H1 (cell line): ENCODE results near the gene GOLGA8R. TPM values are rescaled to one million over a fixed set of nuclear protein-coding genes. Genes with fewer than 3 reads are reported as not detected.
"Not testable (repeated sequence)": the region's sequence is repeated elsewhere in the genome, so short reads cannot be mapped to it uniquely, and the experiment has no call there.

Experiments
- CTCF ChIA-PET: fragments of 300-600 bp; sonication (Branson Sonifier 250); formaldehyde crosslinking; loops from one replicate; lab custom pipeline; 2021; ENCODE audit not compliant: partially characterized antibody; lab: Charles Lee
- POLR2A ChIA-PET: fragments of 300-600 bp; sonication (Branson Sonifier 250); formaldehyde crosslinking; loops from one replicate; lab custom pipeline; 2021; ENCODE audit warnings: inconsistent platforms; ENCODE audit not compliant: partially characterized antibody; lab: Charles Lee
- DNase-seq, 2 experiments: peaks; one replicate each; pipeline versions ENCODE4 v3.0.0 to v3.0.0-alpha.2; 2010 to 2022; ENCODE audit warnings: low spot score in 2 of 2, low read depth in 1 of 2, mixed read lengths in 1 of 2
- FAIRE-seq: peaks from 2 replicates; lab custom pipeline; 2011; peaks lifted over from hg19 to GRCh38; lab: Jason Lieb, UNC
- H2AFZ ChIP-seq: 2 replicates; pipeline ENCODE4 v1.8.1; 2012; ENCODE audit warnings: low read length, inconsistent platforms
- H2AK5ac ChIP-seq: 2 replicates; pipeline ENCODE4 v1.6.1; 2013; ENCODE audit warnings: low read depth, low read length
- H2BK120ac ChIP-seq: replicated peaks from 2 replicates; pipeline ENCODE3; 2013; ENCODE audit warnings: low read depth, low read length, inconsistent platforms
- H2BK12ac ChIP-seq: 2 replicates; pipeline ENCODE4 v1.6.1; 2013; ENCODE audit warnings: low read depth, low read length
- H2BK15ac ChIP-seq: 2 replicates; pipeline ENCODE4 v1.6.1; 2013; ENCODE audit warnings: low read length
- H2BK20ac ChIP-seq: 2 replicates; pipeline ENCODE4 v1.6.1; 2013; ENCODE audit warnings: low read length
- H2BK5ac ChIP-seq: 2 replicates; pipeline ENCODE4 v1.6.1; 2013; ENCODE audit warnings: low read depth, low read length
- H3K14ac ChIP-seq: 2 replicates; pipeline ENCODE4 v1.6.1; 2013; ENCODE audit warnings: inconsistent platforms; ENCODE audit not compliant: insufficient read length
- H3K18ac ChIP-seq: 2 replicates; pipeline ENCODE4 v1.6.1; 2013; ENCODE audit warnings: low read length; ENCODE audit errors: extremely low read depth
- H3K23ac ChIP-seq: 2 replicates; pipeline ENCODE4 v1.6.1; 2013; ENCODE audit warnings: inconsistent platforms; ENCODE audit not compliant: insufficient read length
- H3K23me2 ChIP-seq: 2 replicates; pipeline ENCODE4 v1.6.1; 2013; ENCODE audit warnings: low read depth, low read length
- H3K27ac ChIP-seq: 2 replicates; pipeline ENCODE4 v1.6.1; 2011; ENCODE audit warnings: low read depth, low read length, inconsistent platforms
- H3K27me3 ChIP-seq, 4 experiments: replicated peaks in 1 of 4; 1 replicate in 1 of 4; 2 replicates in 3 of 4; pipeline versions ENCODE4 v1.6.1 to v1.8.1; 2011 to 2013; ENCODE audit warnings: low read length in 3 of 4, mild to moderate bottlenecking in 3 of 4, inconsistent platforms in 2 of 4, mixed read lengths in 2 of 4, moderate library complexity in 1 of 4; ENCODE audit not compliant: control insufficient read depth in 3 of 4, insufficient read depth in 3 of 4; ENCODE audit errors: extremely low read depth in 1 of 4
- H3K36me3 ChIP-seq, 4 experiments: 2 replicates each; pipeline versions ENCODE4 v1.6.1 to v1.8.1; 2011 to 2013; ENCODE audit warnings: mild to moderate bottlenecking in 4 of 4, low read length in 3 of 4, moderate library complexity in 2 of 4, control low read depth in 1 of 4, inconsistent platforms in 1 of 4; ENCODE audit not compliant: insufficient read depth in 4 of 4, control insufficient read depth in 2 of 4
- H3K4ac ChIP-seq: replicated peaks from 2 replicates; pipeline ENCODE3; 2013; ENCODE audit warnings: low read length, low read depth, mixed read lengths, inconsistent platforms; ENCODE audit not compliant: insufficient read length
- H3K4me1 ChIP-seq, 4 experiments: replicated peaks in 1 of 4; 1 replicate in 1 of 4; 2 replicates in 3 of 4; pipeline versions ENCODE4 v1.6.1 to v1.8.1; 2011 to 2013; ENCODE audit warnings: low read length in 3 of 4, inconsistent platforms in 2 of 4, mixed read lengths in 1 of 4; ENCODE audit not compliant: insufficient read depth in 4 of 4, control insufficient read depth in 3 of 4
- H3K4me2 ChIP-seq, 2 experiments: 2 replicates each; pipeline versions ENCODE4 v1.6.1 to v1.8.1; 2011 to 2013; ENCODE audit warnings: low read depth in 2 of 2, low read length in 2 of 2, control low read depth in 1 of 2, inconsistent platforms in 1 of 2, mild to moderate bottlenecking in 1 of 2; ENCODE audit not compliant: insufficient read depth in 1 of 2
- H3K4me3 ChIP-seq, 4 experiments: fragments of 200-600, 300-600 bp in 1 of 4; sonication (generic), shearing (Covaris generic), sonication (Bioruptor Twin) in 1 of 4; 2 replicates each; pipeline versions ENCODE4 v1.5.1 to v1.8.1; 2011 to 2016; ENCODE audit warnings: low read length in 4 of 4, low read depth in 3 of 4, control low read depth in 2 of 4, inconsistent platforms in 2 of 4, mild to moderate bottlenecking in 2 of 4, mixed read lengths in 1 of 4, moderate library complexity in 1 of 4; ENCODE audit not compliant: insufficient read depth in 2 of 4; ENCODE audit errors: extremely low read depth in 1 of 4
- H3K56ac ChIP-seq: replicated peaks from 2 replicates; pipeline ENCODE3; 2013; ENCODE audit warnings: low read depth, mild to moderate bottlenecking, mixed read lengths, low read length, inconsistent platforms; ENCODE audit not compliant: insufficient read length
- H3K79me1 ChIP-seq: 2 replicates; pipeline ENCODE4 v1.6.1; 2013; ENCODE audit warnings: low read depth, low read length, control low read depth
- H3K79me2 ChIP-seq, 2 experiments: 2 replicates each; pipeline versions ENCODE4 v1.6.1 to v1.8.1; 2012 to 2013; ENCODE audit warnings: low read length in 2 of 2, mild to moderate bottlenecking in 2 of 2, inconsistent platforms in 1 of 2; ENCODE audit not compliant: insufficient read depth in 2 of 2, control insufficient read depth in 1 of 2
- H3K9ac ChIP-seq, 4 experiments: replicated peaks in 1 of 4; 1 replicate in 1 of 4; 2 replicates in 3 of 4; pipeline versions ENCODE4 v1.6.1 to v1.8.1; 2011 to 2013; ENCODE audit warnings: low read depth in 3 of 4, low read length in 3 of 4, control low read depth in 2 of 4, mild to moderate bottlenecking in 2 of 4, moderate library complexity in 2 of 4, inconsistent platforms in 1 of 4; ENCODE audit errors: extremely low read depth in 1 of 4
- H3K9me3 ChIP-seq, 2 experiments: 2 replicates each; pipeline versions ENCODE4 v1.6.1 to v1.8.1; 2012 to 2013; ENCODE audit warnings: mild to moderate bottlenecking in 2 of 2, moderate library complexity in 2 of 2, control low read depth in 1 of 2, inconsistent platforms in 1 of 2, low read depth in 1 of 2, low read length in 1 of 2, mixed read lengths in 1 of 2; ENCODE audit not compliant: insufficient read depth in 2 of 2
- H4K20me1 ChIP-seq, 2 experiments: replicated peaks in 1 of 2; 2 replicates each; pipeline versions ENCODE3 to v1.8.1; 2011 to 2013; ENCODE audit warnings: inconsistent platforms in 2 of 2, low read length in 2 of 2, mild to moderate bottlenecking in 1 of 2; ENCODE audit not compliant: insufficient read depth in 2 of 2, control insufficient read depth in 1 of 2
- H4K5ac ChIP-seq: 2 replicates; pipeline ENCODE4 v1.6.1; 2013; ENCODE audit warnings: low read length, low read depth, mixed read lengths, inconsistent platforms; ENCODE audit not compliant: insufficient read length
- H4K8ac ChIP-seq: 2 replicates; pipeline ENCODE4 v1.8.0; 2013; ENCODE audit warnings: mild to moderate bottlenecking, moderate library complexity, low read length, inconsistent platforms; ENCODE audit not compliant: insufficient read depth; ENCODE audit errors: extremely low read depth
- H4K91ac ChIP-seq: replicated peaks from 2 replicates; pipeline ENCODE3; 2013; ENCODE audit warnings: low read length, mixed read lengths, inconsistent platforms; ENCODE audit not compliant: insufficient read length
- WGBS, 2 experiments: shearing (Covaris generic) in 1 of 2; methylation state at CpG; one replicate each; pipeline versions ENCODE4 v1.1.6 to v1.1.7; 2013 to 2015; ENCODE audit warnings: low lambda C conversion rate in 2 of 2, mixed read lengths in 2 of 2, inconsistent platforms in 1 of 2, low coverage in 1 of 2, missing lambda C conversion rate in 1 of 2; ENCODE audit not compliant: insufficient replicate concordance in 2 of 2, insufficient coverage in 1 of 2, insufficient read length in 1 of 2; ENCODE audit errors: extremely low coverage in 1 of 2, missing lambda C conversion rate in 1 of 2; 5-methylcytosine and 5-hydroxymethylcytosine counted together
- polyA plus RNA-seq, 7 experiments: library from polyadenylated mRNA; depleted of rRNA in 3 of 7; stranded (reverse) in 5 of 7; unstranded in 2 of 7; fragments of >200 nt in 5 of 7; fragments of 200-250 nt in 2 of 7; gene quantifications; 1 replicate in 5 of 7; 2 replicates in 1 of 7; 4 replicates in 1 of 7; pipeline versions ENCODE4 v1.2.1 to v1.2.3, GENCODE V29; 2011 to 2013; ENCODE audit warnings: missing spikeins in 2 of 7, mixed read lengths in 2 of 7
- total RNA-seq: library from RNA; stranded (reverse); fragmentation: NEBNext Ultra II Directional; extraction: Animal tissue kit (Norgen Biotek cat#: 25700); gene quantifications from 2 replicates; pipeline ENCODE4 v1.2.1, GENCODE V29; 2021

The GOLGA8R gene
- total and polyA plus RNA-seq, 2 of the 8 experiments (the other 6 are each of a cell fraction or from before 2014, with no cell fraction given), result 0.03 to 0.34 TPM

DNA sequence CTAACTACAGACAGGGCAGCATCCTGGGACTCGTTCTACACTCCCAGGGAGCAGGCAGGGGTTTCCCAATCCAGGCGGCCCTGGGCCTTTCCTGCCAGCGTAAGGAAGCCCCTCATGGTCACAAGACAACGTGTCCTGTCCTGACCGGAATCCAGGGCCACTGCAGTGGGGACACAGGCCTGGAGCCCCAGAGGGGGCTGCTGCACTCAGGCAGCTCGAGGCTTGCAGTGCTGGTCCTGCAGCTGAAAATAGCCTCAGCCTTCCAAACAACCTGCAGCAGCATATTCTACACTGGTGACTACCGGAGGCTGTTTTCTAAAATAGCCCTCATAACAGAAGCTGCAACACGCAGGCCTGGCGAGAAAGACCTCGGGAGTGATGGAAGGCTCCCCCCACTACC, 39.2 kb downstream of the GOLGA8R start:
- H4K8ac ChIP-seq, H3K4me3 ChIP-seq, H2BK120ac ChIP-seq, H2BK12ac ChIP-seq, DNase-seq, H4K5ac ChIP-seq, POLR2A ChIA-PET, FAIRE-seq, H2AFZ ChIP-seq, H3K4me1 ChIP-seq, CTCF ChIA-PET, H3K23ac ChIP-seq, H4K91ac ChIP-seq, H3K79me2 ChIP-seq, H3K36me3 ChIP-seq, H3K18ac ChIP-seq, H3K4me2 ChIP-seq, H3K4ac ChIP-seq, H2BK15ac ChIP-seq, H3K56ac ChIP-seq, H2BK5ac ChIP-seq, H3K79me1 ChIP-seq, H3K9ac ChIP-seq, H3K9me3 ChIP-seq, H2AK5ac ChIP-seq, H3K27me3 ChIP-seq, H3K27ac ChIP-seq, H3K14ac ChIP-seq, H4K20me1 ChIP-seq, H3K23me2 ChIP-seq, H2BK20ac ChIP-seq: not testable (repeated sequence)
- WGBS, 2 experiments, result 90% methylated on average over 3 of the region's 10 CpGs; no CpG with 5 or more reads in 1 of the 2 experiments

- H2AFZ ChIP-seq, H2BK120ac ChIP-seq, H2BK5ac ChIP-seq, POLR2A ChIA-PET, H3K56ac ChIP-seq, H3K27me3 ChIP-seq, DNase-seq, H3K9me3 ChIP-seq, H3K27ac ChIP-seq, H3K14ac ChIP-seq, H4K5ac ChIP-seq, H3K79me2 ChIP-seq, H3K36me3 ChIP-seq, H3K4me2 ChIP-seq, FAIRE-seq, H2BK20ac ChIP-seq, H3K4ac ChIP-seq, H3K4me3 ChIP-seq, H2BK12ac ChIP-seq, H3K9ac ChIP-seq, H4K20me1 ChIP-seq, H3K23me2 ChIP-seq, H2AK5ac ChIP-seq, CTCF ChIA-PET, H4K8ac ChIP-seq, H2BK15ac ChIP-seq, H3K23ac ChIP-seq, H4K91ac ChIP-seq, H3K79me1 ChIP-seq, H3K18ac ChIP-seq, H3K4me1 ChIP-seq: not testable (repeated sequence)
- WGBS, 2 experiments, result no CpG with 5 or more reads among the region's 3 CpGs
Measured at GRCh38 chr15:30368271-30368670, 45.8 kb downstream of the GOLGA8R start.
